Mucosa of descending colon (tissue), 3 donors: ENCODE measurements around the gene TMEM114. TPM values are rescaled to one million over a fixed set of nuclear protein-coding genes. Genes with fewer than 3 reads are reported as not detected.

Experiments
- ATAC-seq: fragments of 200-7000 bp; cut with Tn5 transposase; one replicate; pipeline ENCODE4 v1.9.1; 2020; ENCODE audit warnings: mild to moderate bottlenecking, moderate library complexity
- DNase-seq, 3 donors: peaks; one replicate each; pipeline ENCODE4 v3.0.0-alpha.2; 2020
- H3K36me3 ChIP-seq: fragments of 200-600 bp; one replicate; pipeline ENCODE4 v1.8.0; 2021; ENCODE audit warnings: low read depth, mild to moderate bottlenecking
- H3K4me1 ChIP-seq: fragments of 200-600 bp; one replicate; pipeline ENCODE4 v1.8.0; 2021; ENCODE audit warnings: low read depth, mild to moderate bottlenecking
- H3K4me3 ChIP-seq: fragments of 200-600 bp; one replicate; pipeline ENCODE4 v1.8.0; 2021; ENCODE audit warnings: mild to moderate bottlenecking
- H3K9me3 ChIP-seq: fragments of 200-600 bp; one replicate; pipeline ENCODE4 v1.8.0; 2021; ENCODE audit warnings: mild to moderate bottlenecking
- intact Hi-C, 2 donors: fragments of 100-400 bp; cut with DNase I in 1 of 2; cut with micrococcal nuclease in 1 of 2; formaldehyde crosslinking; loops; one replicate each; pipeline versions ENCODE4 v1.11.0 to v1.11.1; 2022; cut with DNase I, micrococcal nuclease
- total RNA-seq, 3 donors: library from RNA; stranded (reverse); fragmentation: NEBNext Ultra II Directional in 2 of 3; extraction: Animal tissue kit (Norgen Biotek cat#: 25700) in 2 of 3; gene quantifications; one replicate each; pipeline versions ENCODE4 v1.2.1 to v1.2.4, GENCODE V29; 2021 to 2023
- TF ChIP-seq, protein P1 (sequence below): fragments of 200-600 bp; IDR thresholded peaks from one replicate; pipeline ENCODE4 v1.8.0; 2022; ENCODE audit warnings: antibody characterized with exemption, mild to moderate bottlenecking
- donor health status: DM: no; HTN: no; CAD: no; lungs with moderate emphysema.
- donor health status: DM: no; HTN: no; CAD: no.
- donor health status: DM: no; HTN: yes; CAD: no.

TMEM114 gene
- total RNA-seq, 3 donors from 2014 or later: 0.60 TPM; not detected in 2

DNA sequence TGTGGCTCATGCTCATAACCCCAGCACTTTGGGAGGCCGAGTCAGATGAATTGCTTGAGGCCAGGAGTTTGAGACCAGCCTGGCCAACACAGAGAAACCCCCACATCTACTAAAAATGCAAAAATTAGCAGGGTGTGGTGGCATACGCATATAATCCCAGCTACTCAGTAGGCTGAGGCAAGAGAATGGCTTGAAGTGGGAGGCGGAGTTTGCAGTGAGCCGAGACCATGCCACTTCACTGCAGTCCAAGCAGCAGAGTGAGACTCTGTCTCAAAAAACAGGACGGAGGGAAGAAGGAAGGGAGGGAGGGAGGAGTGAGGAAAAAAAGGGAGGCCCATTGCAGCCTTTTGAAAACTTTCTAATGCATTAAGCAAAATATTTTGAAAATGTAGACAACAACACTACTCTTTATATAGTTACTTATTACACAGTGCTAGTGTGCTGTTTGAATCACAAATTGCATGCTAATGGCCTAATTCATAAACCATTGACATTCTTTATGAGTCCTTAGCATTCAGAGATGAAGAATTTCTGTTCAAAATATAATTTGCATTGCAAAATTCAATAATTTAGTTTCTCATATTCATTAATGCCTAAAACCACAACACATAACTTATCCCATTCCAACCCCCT is 59.4 kb downstream of the TMEM114 start:
- intact Hi-C loops: no loop called here
- Histone ChIP-seq H3K4me1 (no peaks in the 10 kb centered on the region), H3K36me3 (no peaks in the 10 kb centered on the region), H3K4me3 (no peak overlapping the region), H3K9me3 (no peaks in the 10 kb centered on the region)
- TF ChIP-seq, protein P1, sequence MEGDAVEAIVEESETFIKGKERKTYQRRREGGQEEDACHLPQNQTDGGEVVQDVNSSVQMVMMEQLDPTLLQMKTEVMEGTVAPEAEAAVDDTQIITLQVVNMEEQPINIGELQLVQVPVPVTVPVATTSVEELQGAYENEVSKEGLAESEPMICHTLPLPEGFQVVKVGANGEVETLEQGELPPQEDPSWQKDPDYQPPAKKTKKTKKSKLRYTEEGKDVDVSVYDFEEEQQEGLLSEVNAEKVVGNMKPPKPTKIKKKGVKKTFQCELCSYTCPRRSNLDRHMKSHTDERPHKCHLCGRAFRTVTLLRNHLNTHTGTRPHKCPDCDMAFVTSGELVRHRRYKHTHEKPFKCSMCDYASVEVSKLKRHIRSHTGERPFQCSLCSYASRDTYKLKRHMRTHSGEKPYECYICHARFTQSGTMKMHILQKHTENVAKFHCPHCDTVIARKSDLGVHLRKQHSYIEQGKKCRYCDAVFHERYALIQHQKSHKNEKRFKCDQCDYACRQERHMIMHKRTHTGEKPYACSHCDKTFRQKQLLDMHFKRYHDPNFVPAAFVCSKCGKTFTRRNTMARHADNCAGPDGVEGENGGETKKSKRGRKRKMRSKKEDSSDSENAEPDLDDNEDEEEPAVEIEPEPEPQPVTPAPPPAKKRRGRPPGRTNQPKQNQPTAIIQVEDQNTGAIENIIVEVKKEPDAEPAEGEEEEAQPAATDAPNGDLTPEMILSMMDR: no peak
- ATAC-seq (no peak), DNase-seq (no peak)

DNA sequence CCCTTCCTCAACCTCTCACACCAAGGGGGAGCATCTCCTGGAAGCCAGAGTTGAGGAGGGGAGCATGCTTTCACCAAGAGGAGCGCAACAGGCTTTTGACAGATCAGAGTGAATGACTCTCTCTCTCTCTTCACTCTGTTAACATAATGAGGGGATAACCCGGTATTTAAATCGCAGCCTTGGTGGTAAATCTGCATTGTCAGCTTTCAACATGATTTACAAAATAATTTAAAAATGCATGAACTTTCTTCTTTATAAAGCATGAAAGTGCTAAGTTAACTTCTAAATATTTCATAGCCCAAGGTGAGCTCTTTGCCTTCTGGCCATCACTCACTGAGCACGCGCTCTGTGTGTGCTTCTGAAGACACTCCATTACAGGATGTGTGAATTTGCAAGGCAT is 61.8 kb downstream of the TMEM114 start:
- TF ChIP-seq, protein P1: no peak
- intact Hi-C loops: no loop called here
- no peak overlapping the region for H3K4me3 ChIP-seq
- DNase-seq: no peak
- H3K4me1 ChIP-seq: no peaks in the 10 kb centered on the region
- H3K9me3 ChIP-seq: no peaks in the 10 kb centered on the region
- no peaks in the 10 kb centered on the region for H3K36me3 ChIP-seq
- ATAC-seq: no peak

DNA sequence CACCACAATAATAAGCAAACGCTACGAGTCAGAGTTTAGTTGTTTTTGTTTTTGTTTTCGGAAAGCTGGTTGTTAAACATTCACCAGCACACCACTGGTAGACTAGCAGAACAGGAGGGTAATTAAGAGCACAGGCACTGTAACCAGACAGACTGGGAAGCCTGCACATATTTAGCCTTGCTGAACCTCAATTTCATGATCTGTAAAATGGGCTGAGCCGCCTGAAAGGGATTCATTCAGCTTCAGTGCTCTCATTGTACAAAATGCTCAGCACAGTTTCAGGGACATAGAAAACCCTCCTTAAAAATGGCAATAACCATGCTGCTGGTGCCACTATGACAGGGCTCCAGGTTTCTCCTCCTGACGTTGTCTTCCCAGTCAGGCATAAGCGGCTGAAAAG is 66.4 kb downstream of the TMEM114 start:
- no peak for ATAC-seq

DNA sequence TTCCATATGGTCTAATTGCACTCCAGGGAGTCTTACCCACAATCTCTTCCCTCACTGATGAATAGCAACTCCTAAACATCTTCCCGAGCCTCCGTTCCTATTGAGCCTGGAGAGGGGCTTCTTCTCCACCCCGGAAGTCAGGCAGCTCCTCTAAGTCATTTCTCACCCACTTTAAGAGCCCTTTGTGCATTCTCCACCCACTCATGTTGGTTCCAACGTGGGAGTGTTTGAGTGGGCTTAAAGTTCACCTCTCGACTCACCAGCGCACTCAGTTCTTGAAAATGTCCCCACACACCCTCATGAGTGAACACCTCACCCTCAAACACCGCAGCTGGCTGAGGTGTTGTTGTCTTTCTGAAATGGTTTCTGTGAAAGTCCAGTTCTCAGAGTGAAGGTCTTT is 67.6 kb downstream of the TMEM114 start:
- TF ChIP-seq, protein P1: no peak
- DNase-seq: no peak
- ATAC-seq: no peak
- no peaks in the 10 kb centered on the region for H3K36me3 ChIP-seq
- no peak overlapping the region for H3K4me3 ChIP-seq
- intact Hi-C loops: no loop called here
- H3K4me1 ChIP-seq: peaks cover 7% of the 10 kb centered on the region
- H3K9me3 ChIP-seq: no peaks in the 10 kb centered on the region

More for the DNA sequence above, 66.4 kb downstream of the TMEM114 start:
- H3K4me1 ChIP-seq: peaks cover 3% of the 10 kb centered on the region
- H3K36me3 ChIP-seq: no peaks in the 10 kb centered on the region
- intact Hi-C loops: no loop called here
- H3K4me3 ChIP-seq: no peak overlapping the region
- TF ChIP-seq, protein P1: no peak
- no peaks in the 10 kb centered on the region for H3K9me3 ChIP-seq
- no peak for DNase-seq

DNA sequence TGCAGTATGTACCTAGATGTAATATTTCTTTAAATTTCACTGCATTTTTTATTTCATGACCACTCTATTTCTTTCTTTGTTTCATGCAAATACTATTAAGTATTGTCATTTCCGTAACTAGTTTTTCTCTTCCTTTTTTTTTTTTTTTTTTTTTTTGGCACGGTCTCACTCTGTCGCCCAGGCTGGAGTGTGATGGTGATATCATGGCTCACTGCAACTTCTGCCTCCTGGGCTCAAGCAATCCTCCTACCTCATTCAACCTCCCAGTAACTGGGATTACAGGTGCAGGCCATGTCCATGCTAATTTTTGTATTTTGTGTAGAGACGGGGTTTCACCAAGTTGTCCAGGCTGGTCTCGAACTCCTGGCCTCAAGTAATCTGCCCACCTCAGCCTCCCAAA is 70.7 kb downstream of the TMEM114 start:
- intact Hi-C loops: no loop called here
- H3K4me1 ChIP-seq: peaks cover 16% of the 10 kb centered on the region
- H3K9me3 ChIP-seq: no peaks in the 10 kb centered on the region
- DNase-seq (no peak), ATAC-seq (no peak)
- TF ChIP-seq, protein P1: no peak
- no peak overlapping the region for H3K4me3 ChIP-seq
- no peaks in the 10 kb centered on the region for H3K36me3 ChIP-seq

Other genes starting within 250 kb of the TMEM114 start
- 10 to 100 TPM; 24.1 to 41.0 (median 30.8) TPM for gene METTL22, start 31.2 kb upstream of the TMEM114 start, total RNA-seq
- 10 to 100 TPM; 12.1 to 25.5 (median 16.5) TPM for gene ABAT, start 84.1 kb upstream of the TMEM114 start, total RNA-seq
- gene TMEM186, start 207.1 kb upstream of the TMEM114 start, total RNA-seq: 10 to 100 TPM; 12.2 to 13.9 (median 13.2) TPM
- 10 to 100 TPM; 46.4 to 77.9 (median 74.9) TPM for gene PMM2, start 207.3 kb upstream of the TMEM114 start, total RNA-seq